Neural cell (in vitro differentiated cells): ENCODE data around the gene LEO1. TPM values are rescaled to one million over a fixed set of nuclear protein-coding genes. Genes with fewer than 3 reads are reported as not detected.

Experiments used
- H2AFZ ChIP-seq: fragments of 200-600, 300-800 bp; sonication (generic), shearing (Covaris generic); 2 replicates; pipeline ENCODE4 v1.6.0; 2014; ENCODE audit warnings: low read depth, mild to moderate bottlenecking, antibody characterized with exemption, low read length, moderate library complexity
- H3F3A ChIP-seq: fragments of 200-600 bp; shearing (Covaris generic); 2 replicates; pipeline ENCODE4 v1.6.1; 2016; ENCODE audit warnings: mild to moderate bottlenecking, moderate library complexity, mixed read lengths, antibody characterized with exemption, low read length; ENCODE audit not compliant: insufficient read depth, poor library complexity, severe bottlenecking
- H3K27ac ChIP-seq: fragments of 200-600, 300-800 bp; sonication (generic), shearing (Covaris generic); 2 replicates; pipeline ENCODE4 v1.5.1; 2014; ENCODE audit warnings: mild to moderate bottlenecking, low read length, moderate library complexity
- H3K27me3 ChIP-seq: fragments of 300-800, 200-600 bp; sonication (generic), shearing (Covaris generic); 2 replicates; pipeline ENCODE4 v1.6.0; 2014; ENCODE audit warnings: mild to moderate bottlenecking, low read depth, low read length, moderate library complexity; ENCODE audit not compliant: insufficient read depth
- H3K36me3 ChIP-seq: fragments of 300-800, 200-600 bp; sonication (generic), shearing (Covaris generic); 2 replicates; pipeline ENCODE4 v1.5.1; 2014; ENCODE audit warnings: mild to moderate bottlenecking, antibody characterized with exemption, low read length, moderate library complexity; ENCODE audit not compliant: insufficient read depth
- H3K4me2 ChIP-seq: fragments of 300-800, 200-600 bp; sonication (generic), shearing (Covaris generic); 2 replicates; pipeline ENCODE4 v1.6.0; 2014; ENCODE audit warnings: mild to moderate bottlenecking, low read length
- H3K4me3 ChIP-seq: fragments of 300-800, 200-600 bp; sonication (generic), shearing (Covaris generic); 2 replicates; pipeline ENCODE4 v1.5.1; 2014; ENCODE audit warnings: mild to moderate bottlenecking, low read length, moderate library complexity
- H3K79me2 ChIP-seq: fragments of 200-600 bp; shearing (Covaris generic); replicated peaks from 2 replicates; pipeline ENCODE4 v1.6.0; 2014; ENCODE audit warnings: mild to moderate bottlenecking, low read length, moderate library complexity; ENCODE audit not compliant: insufficient read depth
- H3K9ac ChIP-seq: fragments of 300-800, 200-600 bp; sonication (generic), shearing (Covaris generic); 2 replicates; pipeline ENCODE4 v1.6.1; 2016; ENCODE audit warnings: mild to moderate bottlenecking, low read length, mixed read lengths
- H3K9me2 ChIP-seq: fragments of 200-600 bp; shearing (Covaris generic); 2 replicates; pipeline ENCODE4 v1.6.1; 2016; ENCODE audit warnings: mild to moderate bottlenecking, low read length, mixed read lengths; ENCODE audit not compliant: insufficient read depth
- H3K9me3 ChIP-seq: fragments of 200-600, 300-800 bp; sonication (generic), shearing (Covaris generic); 2 replicates; pipeline ENCODE4 v1.6.1; 2016; ENCODE audit warnings: mild to moderate bottlenecking, mixed run types, low read length, moderate library complexity, mixed read lengths
- H4K20me1 ChIP-seq: fragments of 200-600 bp; shearing (Covaris generic); 2 replicates; pipeline ENCODE4 v1.6.1; 2016; ENCODE audit warnings: mild to moderate bottlenecking, mixed run types; ENCODE audit not compliant: insufficient read depth
- CTCF ChIP-seq: fragments of 450-650 bp; IDR thresholded peaks from 2 replicates; pipeline ENCODE4 v1.5.1; 2014; ENCODE audit warnings: antibody characterized with exemption, mild to moderate bottlenecking, moderate library complexity; ENCODE audit not compliant: poor library complexity, severe bottlenecking
- EP300 ChIP-seq: fragments of 450-650 bp; conservative IDR thresholded peaks from 2 replicates; pipeline ENCODE4 v1.6.1; 2014; ENCODE audit warnings: antibody characterized with exemption, mild to moderate bottlenecking, moderate library complexity; ENCODE audit not compliant: poor library complexity, severe bottlenecking
- EZH2 ChIP-seq: fragments of 200-600, 300-800 bp; shearing (Covaris generic), sonication (generic); IDR thresholded peaks from 2 replicates; pipeline ENCODE4 v1.6.1; 2014; ENCODE audit warnings: antibody characterized with exemption, low read length, borderline replicate concordance, mild to moderate bottlenecking; ENCODE audit not compliant: insufficient read depth, poor library complexity, severe bottlenecking
- MXI1 ChIP-seq: fragments of 450-650 bp; conservative IDR thresholded peaks from 2 replicates; pipeline ENCODE4 v1.6.1; 2014; ENCODE audit warnings: antibody characterized with exemption, mild to moderate bottlenecking; ENCODE audit not compliant: poor library complexity, severe bottlenecking
- POLR2AphosphoS5 ChIP-seq: IDR thresholded peaks from 2 replicates; pipeline ENCODE4 v1.6.1; 2012
- RAD21 ChIP-seq: fragments of 450-650 bp; conservative IDR thresholded peaks from 2 replicates; pipeline ENCODE4 v1.6.1; 2014; ENCODE audit warnings: antibody characterized with exemption, mild to moderate bottlenecking, moderate library complexity
- SMC3 ChIP-seq: fragments of 450-650 bp; conservative IDR thresholded peaks from 2 replicates; pipeline ENCODE4 v1.6.1; 2014; ENCODE audit warnings: antibody characterized with exemption, mild to moderate bottlenecking, moderate library complexity; ENCODE audit not compliant: poor library complexity
- TAF1 ChIP-seq: IDR thresholded peaks from 2 replicates; pipeline ENCODE4 v1.6.1; 2012; ENCODE audit warnings: low read depth
- polyA plus RNA-seq: library from polyadenylated mRNA; depleted of rRNA; stranded (reverse); fragments of >200 nt; gene quantifications from 2 replicates; pipeline ENCODE4 v1.2.3, GENCODE V29; 2014
- TF ChIP-seq, protein P1 (sequence below): IDR thresholded peaks from 2 replicates; pipeline ENCODE4 v1.6.1; 2012; ENCODE audit warnings: borderline replicate concordance

Gene LEO1
- polyA plus RNA-seq, 1 donor from 2014 or later: 30.3 TPM

- Histone ChIP-seq H3K4me3 (no peak overlapping the region), H3F3A (no peaks in the 10 kb centered on the region), H3K9me2 (no peaks in the 10 kb centered on the region), H3K36me3 (no peaks in the 10 kb centered on the region), H3K27me3 (no peaks in the 10 kb centered on the region), H3K4me2 (no peak overlapping the region), H2AFZ (no peak overlapping the region), H3K79me2 (no peaks in the 10 kb centered on the region), H3K9ac (no peak overlapping the region), H3K27ac (no peak overlapping the region), H3K9me3 (no peaks in the 10 kb centered on the region), H4K20me1 (no peaks in the 10 kb centered on the region)
- TF ChIP-seq SMC3 (no peak), EP300 (no peak), POLR2AphosphoS5 (no peak), MXI1 (no peak), EZH2 (no peak), TAF1 (no peak), RAD21 (no peak), CTCF (no peak)
- TF ChIP-seq, protein P1, sequence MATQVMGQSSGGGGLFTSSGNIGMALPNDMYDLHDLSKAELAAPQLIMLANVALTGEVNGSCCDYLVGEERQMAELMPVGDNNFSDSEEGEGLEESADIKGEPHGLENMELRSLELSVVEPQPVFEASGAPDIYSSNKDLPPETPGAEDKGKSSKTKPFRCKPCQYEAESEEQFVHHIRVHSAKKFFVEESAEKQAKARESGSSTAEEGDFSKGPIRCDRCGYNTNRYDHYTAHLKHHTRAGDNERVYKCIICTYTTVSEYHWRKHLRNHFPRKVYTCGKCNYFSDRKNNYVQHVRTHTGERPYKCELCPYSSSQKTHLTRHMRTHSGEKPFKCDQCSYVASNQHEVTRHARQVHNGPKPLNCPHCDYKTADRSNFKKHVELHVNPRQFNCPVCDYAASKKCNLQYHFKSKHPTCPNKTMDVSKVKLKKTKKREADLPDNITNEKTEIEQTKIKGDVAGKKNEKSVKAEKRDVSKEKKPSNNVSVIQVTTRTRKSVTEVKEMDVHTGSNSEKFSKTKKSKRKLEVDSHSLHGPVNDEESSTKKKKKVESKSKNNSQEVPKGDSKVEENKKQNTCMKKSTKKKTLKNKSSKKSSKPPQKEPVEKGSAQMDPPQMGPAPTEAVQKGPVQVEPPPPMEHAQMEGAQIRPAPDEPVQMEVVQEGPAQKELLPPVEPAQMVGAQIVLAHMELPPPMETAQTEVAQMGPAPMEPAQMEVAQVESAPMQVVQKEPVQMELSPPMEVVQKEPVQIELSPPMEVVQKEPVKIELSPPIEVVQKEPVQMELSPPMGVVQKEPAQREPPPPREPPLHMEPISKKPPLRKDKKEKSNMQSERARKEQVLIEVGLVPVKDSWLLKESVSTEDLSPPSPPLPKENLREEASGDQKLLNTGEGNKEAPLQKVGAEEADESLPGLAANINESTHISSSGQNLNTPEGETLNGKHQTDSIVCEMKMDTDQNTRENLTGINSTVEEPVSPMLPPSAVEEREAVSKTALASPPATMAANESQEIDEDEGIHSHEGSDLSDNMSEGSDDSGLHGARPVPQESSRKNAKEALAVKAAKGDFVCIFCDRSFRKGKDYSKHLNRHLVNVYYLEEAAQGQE: no peak
Observed at GRCh38 chr15:52013151-52013791, 41.7 kb upstream of the LEO1 start.

DNA sequence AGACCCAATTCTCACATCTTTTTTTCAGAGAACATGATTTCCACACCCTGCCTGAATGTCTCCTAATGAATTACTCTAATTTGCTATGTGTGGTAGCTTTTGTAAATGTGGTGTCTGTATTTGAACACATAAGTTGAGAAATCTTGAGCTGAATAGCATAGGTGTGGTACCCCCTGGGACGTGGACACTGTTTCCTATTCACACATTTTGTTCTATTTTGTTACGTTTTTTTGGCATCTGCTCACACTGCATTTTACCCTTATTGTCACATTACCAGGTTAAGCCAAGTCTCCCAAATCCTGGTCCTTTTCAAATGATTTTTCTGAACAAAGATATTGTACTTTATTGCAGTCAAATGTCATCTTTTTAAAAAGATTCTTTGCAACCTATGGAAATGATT lies 40.6 kb upstream of the LEO1 start:
- no peak overlapping the region for H2AFZ ChIP-seq
- no peaks in the 10 kb centered on the region for H3F3A ChIP-seq
- H3K79me2 ChIP-seq: no peaks in the 10 kb centered on the region
- H4K20me1 ChIP-seq: no peaks in the 10 kb centered on the region
- H3K4me2 ChIP-seq: no peak overlapping the region
- no peak overlapping the region for H3K27ac ChIP-seq
- H3K9ac ChIP-seq: no peak overlapping the region
- H3K27me3 ChIP-seq: no peaks in the 10 kb centered on the region
- no peak overlapping the region for H3K4me3 ChIP-seq
- H3K36me3 ChIP-seq: no peaks in the 10 kb centered on the region
- no peaks in the 10 kb centered on the region for H3K9me3 ChIP-seq
- H3K9me2 ChIP-seq: no peaks in the 10 kb centered on the region
- TF ChIP-seq RAD21: no peak
- TF ChIP-seq EP300: no peak
- TF ChIP-seq CTCF: no peak
- TF ChIP-seq SMC3: no peak
- TF ChIP-seq POLR2AphosphoS5: no peak
- TF ChIP-seq, protein P1: no peak
- no peak for TF ChIP-seq TAF1
- no peak for TF ChIP-seq EZH2
- TF ChIP-seq MXI1: no peak
